GM18519 (cell line): Measurements from ENCODE around the gene INCA1.

ENCODE experiments used
- ATAC-seq: cut with Tn5 transposase; IDR thresholded peaks from one replicate; pipeline ENCODE4 v1.9.1; 2021; ENCODE audit warnings: mild to moderate bottlenecking, moderate library complexity; ENCODE audit not compliant: unreplicated experiment, low FRiP score

The INCA1 gene

GRCh38 chr17:4972752-4973151 lies 24.6 kb downstream of the INCA1 start:
- no peak for ATAC-seq

GRCh38 chr17:4972322-4972721 lies 25.0 kb downstream of the INCA1 start:
- no peak for ATAC-seq

DNA sequence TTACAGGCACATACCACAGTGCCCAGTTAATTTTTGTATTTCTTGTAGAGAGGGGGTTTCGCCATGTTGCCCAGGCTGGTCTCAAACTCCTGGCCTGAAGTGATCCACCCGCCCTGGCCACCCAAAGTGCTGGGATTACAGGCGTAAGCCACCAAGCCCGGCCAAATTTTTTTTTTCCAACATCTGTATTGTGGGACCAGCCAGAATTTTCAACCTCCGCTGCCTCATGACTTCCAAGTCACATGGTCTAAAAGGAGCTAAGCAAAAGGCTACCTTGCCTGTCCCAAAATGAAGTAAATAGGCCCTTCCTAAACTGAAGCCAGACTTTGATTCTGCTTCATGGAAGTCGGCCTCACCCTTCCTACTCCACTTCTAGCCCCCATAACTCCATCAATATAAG lies 25.5 kb downstream of the INCA1 start:
- ATAC-seq, result no peak

DNA sequence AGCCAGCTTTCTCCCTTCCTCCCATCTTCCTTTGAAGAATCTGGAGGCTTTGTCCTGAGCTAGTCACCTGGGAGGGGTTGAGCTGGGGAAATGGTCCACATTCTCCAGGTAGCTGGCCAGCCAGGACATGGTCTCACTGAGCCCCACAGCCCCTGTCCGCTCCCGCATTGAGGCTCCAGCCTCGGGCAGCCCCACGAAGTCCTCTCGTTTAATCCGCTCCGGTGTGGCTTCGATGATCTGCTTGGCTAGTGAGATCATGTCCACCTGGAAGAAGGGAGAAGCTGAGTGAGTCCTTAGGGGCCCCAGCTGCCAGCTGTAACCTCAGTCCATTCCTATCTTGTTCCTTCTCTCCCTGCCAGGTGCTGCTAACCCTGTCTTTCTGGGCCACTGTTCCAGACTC lies 27.0 kb downstream of the INCA1 start:
- ATAC-seq, result no peak

DNA sequence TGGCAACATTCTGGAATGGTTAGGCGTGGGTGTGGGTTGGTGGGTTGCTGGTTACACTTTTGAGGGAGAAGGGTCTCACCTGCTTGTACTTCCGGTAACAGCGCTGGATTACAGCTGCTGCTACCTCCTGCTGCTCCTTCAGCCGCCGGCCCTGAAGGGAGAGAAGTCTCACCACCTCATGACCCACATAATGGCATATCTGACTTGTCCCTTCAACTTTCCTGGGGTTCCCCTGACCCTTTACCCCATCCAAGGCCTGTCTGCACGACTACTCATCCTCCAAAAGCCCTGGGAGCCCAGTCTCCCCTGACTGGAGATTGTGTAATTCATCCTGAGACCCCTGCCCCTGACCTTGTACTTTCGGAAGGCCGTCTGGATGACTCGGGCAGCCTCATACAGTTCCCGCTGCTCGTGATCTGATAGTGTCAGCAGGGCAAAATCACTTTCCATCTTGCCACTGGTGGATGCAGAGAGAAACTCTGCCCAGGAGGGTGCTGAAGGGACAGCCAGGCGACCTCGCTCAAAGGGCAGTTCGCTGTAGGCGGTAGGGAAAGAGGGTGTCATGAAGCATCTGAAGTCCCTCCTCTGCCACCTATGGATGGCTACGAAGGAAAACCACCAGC lies 27.7 kb downstream of the INCA1 start:
- ATAC-seq, result no peak

DNA sequence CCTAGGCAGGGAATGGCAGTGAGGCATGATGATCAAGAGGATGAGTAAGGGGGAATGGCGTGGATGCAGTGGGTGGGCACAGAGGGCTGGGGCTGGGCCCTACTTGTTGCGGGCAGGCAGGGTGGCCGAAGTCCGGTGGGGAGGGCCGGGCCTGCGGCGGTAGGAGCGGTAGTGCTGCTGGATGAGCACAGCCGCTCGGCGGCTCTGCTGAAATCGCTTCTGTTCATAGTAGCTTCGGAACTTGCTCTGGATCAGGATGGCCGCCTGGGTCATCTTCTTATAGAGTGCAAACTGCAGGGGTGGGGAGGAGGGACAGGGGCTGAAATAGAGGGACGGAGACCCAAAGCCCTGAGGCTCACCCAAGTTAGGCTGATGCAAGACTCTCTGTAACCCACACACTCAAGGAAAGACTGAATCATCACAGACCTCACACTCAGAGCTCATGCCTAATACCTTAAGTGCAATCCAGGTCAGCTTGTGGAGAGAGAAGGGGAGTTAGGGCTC lies 28.2 kb downstream of the INCA1 start:
- no peak for ATAC-seq

DNA sequence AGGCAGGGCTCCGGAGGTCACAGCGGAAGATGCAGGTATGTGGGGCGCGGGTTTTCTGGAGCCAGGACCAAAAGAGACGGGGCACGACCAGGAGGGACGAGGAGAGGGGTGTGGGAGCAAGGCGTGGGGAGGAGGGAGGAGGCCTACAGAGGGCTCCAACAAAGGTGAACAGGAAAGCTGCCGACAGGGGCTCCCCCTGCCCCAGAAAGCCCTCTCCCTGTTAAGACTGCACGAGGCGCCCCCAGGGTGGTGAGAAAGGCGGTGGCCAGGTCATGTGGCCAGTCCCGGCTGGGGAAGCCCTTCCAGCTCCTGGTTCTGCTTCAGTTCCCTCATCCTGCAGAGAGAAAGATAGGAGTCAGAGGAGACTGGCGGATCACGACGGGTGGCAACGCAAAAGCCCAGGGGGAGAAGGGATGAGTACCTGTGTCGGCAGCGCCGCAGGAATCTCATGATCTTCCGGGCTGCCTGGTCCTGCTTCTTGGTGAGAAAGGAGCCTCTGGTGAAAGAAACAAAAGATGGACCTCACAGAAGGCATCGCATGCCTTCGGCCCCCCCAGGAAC lies 28.8 kb downstream of the INCA1 start:
- no peak for ATAC-seq

- ATAC-seq, result peak; percentile 42
These were observed 29.5 kb downstream of the INCA1 start, which contains the start of gene SPAG7 for GRCh38 chr17:4967539-4968485. SPAG7 (minus strand) TSS chr17:4967817; CDS start chr17:4967804, 13 bp downstream.

- ATAC-seq, result peak; percentile 63
These were observed 30.3 kb downstream of the INCA1 start for GRCh38 chr17:4966844-4967538.

DNA sequence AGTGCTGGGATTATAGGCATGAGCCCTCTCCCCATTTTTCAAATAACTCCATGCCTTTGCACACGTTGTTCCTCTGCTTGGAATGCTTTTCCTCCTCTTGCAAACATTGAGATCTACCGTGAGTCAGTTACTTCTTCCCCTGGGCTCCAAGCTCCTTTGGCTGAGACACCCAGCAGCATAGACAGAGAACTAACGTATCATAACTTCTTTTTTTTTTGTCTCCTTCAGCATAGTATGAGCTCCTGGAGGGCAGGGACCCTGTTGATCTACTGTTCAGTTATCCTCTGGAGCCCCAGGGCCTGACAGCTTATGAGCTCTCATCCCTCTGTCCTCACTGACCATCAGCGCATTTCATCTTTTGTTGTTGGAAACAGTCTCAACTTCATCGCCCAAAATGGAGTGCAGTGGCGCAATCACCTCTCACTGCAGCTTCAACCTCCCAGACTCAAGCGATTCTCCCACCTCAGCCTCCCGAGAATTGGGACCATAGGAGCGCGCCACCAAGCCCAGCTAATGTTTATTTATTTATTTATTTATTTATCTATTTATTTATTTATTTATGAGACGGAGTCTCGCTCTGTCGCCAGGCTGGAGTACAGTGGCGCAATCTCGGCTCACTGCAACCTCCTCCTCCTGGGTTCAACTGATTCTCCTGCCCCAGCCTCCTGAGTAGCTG lies 31.9 kb downstream of the INCA1 start:
- ATAC-seq, result no peak

GRCh38 chr17:4960279-4960922 lies 36.9 kb downstream of the INCA1 start:
- no peak for ATAC-seq

DNA sequence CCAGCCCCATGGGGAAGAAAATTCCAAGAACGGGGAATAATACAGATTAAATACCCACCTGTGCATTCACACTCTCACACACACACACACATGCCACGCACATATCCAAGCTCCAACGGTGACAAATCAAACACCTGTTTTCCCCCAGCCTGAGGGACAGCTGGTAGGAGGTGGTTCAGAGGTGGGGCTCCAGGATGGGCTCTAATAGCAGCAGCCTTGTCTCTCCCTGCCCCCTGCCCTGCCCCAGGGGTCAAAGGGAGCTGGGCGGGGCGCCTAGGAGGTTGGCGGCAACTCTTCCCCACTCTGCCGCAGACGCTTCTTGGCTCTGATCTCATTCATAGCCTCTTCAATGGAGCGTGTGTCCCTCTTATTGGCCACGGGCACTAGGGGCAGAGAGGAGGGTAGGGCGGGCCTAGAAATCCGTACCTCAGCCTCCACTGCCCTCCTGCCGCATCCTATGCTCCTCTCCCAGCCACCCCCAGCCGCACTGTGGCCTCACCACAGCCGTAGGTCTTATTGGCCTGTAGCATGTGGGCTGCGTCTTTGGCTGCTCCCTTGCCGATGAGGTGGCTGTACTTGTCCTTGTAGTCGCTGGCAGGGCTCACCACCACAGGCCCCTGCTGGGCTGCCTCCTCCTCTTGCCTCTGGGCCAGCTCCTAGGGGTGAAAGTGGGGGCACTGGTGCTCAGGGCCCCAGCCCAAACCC lies 37.9 kb downstream of the INCA1 start:
- ATAC-seq, result no peak

GRCh38 chr17:4958102-4958501 lies 39.2 kb downstream of the INCA1 start:
- ATAC-seq, result no peak

DNA sequence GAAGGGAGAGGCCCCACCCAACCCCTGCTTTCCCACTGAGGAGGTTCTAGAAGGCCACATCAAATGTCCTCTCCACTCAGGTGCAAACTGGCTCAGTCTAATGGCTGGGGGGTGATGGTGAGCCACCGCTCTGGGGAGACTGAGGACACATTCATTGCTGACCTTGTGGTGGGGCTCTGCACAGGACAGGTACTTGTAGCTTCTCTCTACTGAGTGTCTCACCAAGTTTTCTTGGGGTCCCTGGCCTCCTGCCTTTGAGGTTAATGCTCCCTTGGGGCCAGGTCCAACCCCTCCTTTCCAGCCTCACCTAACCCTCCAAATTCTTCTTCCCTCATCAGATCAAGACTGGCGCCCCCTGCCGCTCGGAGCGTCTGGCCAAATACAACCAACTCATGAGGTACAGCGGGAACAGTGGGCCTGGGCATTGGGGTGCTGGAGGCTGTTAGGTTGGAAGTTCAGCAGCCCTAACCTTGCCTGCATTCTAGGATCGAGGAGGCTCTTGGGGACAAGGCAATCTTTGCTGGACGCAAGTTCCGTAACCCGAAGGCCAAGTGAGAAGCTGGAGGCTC lies 40.7 kb downstream of the INCA1 start:
- no peak for ATAC-seq

GRCh38 chr17:4955091-4955490 lies 42.2 kb downstream of the INCA1 start:
- ATAC-seq, result no peak

- no peak for ATAC-seq
These were observed 43.8 kb downstream of the INCA1 start for GRCh38 chr17:4953451-4953961.

GRCh38 chr17:4951486-4951885 lies 45.8 kb downstream of the INCA1 start:
- no peak for ATAC-seq

GRCh38 chr17:4950746-4951204 lies 46.5 kb downstream of the INCA1 start, which contains the start of gene ENO3:
ENO3 (plus strand) TSS chr17:4951119; CDS start chr17:4951830, 711 bp downstream.
- no peak for ATAC-seq
